Measurements from ENCODE around the gene KCNJ10.

KCNJ10 gene

GRCh38 chr1:160020196-160020595 is 49.8 kb downstream of the KCNJ10 start:
- no peak for DNase-seq

DNA sequence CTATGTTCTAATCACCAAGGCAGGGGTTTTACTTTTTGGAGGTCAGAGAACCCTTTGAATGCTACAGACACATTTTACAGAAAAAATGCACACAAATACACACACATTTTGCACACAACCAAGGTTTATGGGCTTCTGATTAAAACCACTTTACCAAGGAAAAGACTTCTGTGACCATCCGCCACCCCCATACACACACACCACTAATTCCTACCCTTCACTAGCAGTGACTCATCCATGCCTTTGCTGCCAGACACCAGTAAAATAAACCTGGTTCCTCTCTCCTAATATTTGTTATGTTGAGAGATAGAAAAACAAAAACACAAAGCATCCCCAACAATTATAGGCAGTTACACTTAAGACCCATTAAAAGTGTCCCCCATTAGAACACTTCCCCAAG is 51.1 kb downstream of the KCNJ10 start:
- no peak for DNase-seq

DNA sequence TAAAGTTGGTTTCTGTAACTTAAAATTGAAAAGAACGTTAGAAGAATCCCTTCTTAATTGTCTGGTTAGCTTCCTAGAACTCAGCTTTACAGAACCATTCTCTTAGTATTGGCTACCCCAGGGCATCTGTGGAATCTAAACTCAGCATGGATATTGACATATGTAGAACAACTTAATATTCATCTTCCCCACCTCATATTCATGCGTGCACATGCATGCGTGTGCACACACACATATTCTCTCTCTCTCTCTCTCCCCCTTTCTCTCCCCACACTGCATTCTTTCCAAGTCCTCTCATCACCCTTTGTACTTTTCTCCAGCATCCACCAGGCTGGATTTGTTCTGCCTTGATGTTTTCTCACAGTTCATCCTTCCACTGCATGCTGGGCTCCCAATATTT is 51.6 kb downstream of the KCNJ10 start:
- DNase-seq: no peak

DNA sequence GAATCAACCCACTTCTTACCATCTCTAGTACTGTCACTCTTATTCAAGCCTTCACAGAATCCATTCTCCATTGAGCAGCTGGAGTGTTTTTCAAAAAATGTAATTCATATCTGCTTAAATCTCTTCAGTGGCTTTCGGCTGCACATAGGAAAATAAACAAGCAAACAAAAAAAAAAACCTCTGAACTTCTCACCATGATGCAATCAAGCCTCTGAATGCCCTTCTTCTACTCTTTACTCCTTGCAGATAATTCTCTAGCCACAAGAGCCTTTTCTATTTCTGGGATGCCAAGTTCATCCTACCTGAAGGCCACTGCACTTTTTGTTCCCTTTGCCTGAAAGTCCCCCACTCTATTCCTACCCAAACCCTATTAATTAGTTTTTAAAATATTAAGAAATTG is 52.4 kb downstream of the KCNJ10 start:
- DNase-seq: no peak

DNA sequence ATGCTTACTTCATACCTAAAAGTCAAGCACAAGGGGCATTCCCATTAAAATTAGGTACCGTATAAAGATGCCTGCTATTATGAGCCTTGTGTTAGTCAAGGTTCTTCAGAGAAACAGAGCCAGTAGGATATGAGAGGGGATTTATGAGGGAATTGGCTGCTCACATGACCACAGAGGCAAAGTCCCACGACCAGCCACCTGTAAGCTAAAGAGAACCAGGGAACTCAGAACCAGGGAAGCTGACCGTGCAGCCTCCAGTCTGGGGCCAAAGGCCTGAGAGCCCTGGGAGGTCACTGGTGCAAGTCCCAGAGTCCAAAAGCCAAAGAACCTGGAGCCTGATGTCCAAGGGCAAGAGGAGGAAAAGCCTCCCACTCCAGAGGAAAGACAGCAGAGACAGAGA is 58.2 kb downstream of the KCNJ10 start:
- no peak for DNase-seq

GRCh38 chr1:160009801-160010200 is 60.2 kb downstream of the KCNJ10 start:
- no peak for DNase-seq

- no peak for DNase-seq
These were observed 60.9 kb downstream of the KCNJ10 start for GRCh38 chr1:160009081-160009480.

- DNase-seq: peak in 2 of 6 experiments; percentile 35 to 54
These were observed 62.3 kb downstream of the KCNJ10 start for GRCh38 chr1:160007577-160008200.

DNA sequence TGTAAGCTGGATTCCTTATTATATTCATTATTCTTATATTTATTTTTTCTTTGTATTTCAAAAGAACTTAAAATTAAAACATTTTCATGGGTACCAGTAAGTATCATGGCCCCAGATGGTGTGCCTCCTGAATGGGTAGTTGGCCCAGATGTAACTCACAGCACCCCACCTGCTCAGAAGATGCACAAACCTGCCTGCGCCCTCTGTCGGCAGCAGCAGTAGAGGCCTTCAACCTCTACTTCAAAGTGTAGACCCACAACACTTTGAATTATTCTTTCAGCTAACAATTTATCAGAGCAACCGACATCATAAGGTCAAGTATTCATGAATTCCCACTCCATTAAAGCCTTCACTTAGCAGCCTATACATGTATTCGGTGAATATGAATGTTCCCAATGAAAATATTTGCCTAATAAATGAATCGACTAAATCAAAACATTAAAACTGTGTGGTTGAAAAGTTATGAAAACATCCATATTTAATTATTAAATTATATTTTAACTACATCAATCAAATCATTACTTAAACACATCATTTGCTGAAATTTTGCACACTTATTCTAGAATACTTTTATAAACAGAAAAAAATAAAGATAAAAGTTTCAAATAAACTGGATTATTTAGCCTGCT is 63.5 kb downstream of the KCNJ10 start:
- peak; percentile 42 to 62 (median 53) for DNase-seq

- no peak for DNase-seq
These were observed 64.9 kb downstream of the KCNJ10 start for GRCh38 chr1:160005070-160005469.

- DNase-seq: no peak
These were observed 65.5 kb downstream of the KCNJ10 start for GRCh38 chr1:160004425-160004824.

DNA sequence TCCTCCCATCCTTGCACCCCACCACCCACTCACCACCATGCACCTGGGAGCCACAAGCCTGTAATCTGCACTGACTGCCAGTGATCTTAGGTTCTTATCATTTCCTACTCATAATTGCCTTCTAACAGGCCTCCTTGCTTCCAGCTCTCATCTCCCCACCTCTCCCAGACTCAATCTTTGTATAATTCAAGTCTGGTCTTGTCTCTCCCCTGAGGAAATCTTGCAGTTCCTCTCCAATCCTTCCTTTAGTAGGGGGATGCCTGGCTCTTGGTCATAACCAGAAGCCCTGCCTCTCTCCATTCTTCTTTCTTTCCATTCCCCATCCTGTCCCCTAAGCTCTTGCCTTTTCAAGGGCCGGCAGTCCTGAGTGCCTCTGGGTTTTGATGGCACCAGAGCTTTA is 66.0 kb downstream of the KCNJ10 start:
- DNase-seq: no peak

DNA sequence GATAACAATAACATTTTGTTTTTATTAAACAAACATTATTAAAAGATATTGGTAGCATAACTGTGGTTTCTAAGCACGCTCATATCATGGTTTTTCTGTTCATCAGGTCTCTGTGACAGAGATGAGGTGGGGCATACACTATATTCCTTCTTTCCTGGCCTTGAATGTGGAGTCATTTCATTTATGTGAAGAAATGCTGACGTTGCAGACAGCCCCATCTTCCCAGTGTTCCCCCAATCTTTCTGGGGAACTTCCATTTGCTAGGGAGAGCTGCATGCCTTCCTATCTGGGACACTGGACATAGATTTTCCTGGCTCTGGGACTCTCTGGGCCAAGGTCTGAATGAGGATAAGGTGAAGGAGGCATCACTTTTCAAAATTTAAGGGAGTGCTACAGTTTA is 68.5 kb downstream of the KCNJ10 start:
- DNase-seq: no peak

GRCh38 chr1:159999204-159999603 is 70.8 kb downstream of the KCNJ10 start:
- no peak for DNase-seq

- no peak for DNase-seq
These were observed 73.3 kb downstream of the KCNJ10 start for GRCh38 chr1:159996653-159997052.

DNA sequence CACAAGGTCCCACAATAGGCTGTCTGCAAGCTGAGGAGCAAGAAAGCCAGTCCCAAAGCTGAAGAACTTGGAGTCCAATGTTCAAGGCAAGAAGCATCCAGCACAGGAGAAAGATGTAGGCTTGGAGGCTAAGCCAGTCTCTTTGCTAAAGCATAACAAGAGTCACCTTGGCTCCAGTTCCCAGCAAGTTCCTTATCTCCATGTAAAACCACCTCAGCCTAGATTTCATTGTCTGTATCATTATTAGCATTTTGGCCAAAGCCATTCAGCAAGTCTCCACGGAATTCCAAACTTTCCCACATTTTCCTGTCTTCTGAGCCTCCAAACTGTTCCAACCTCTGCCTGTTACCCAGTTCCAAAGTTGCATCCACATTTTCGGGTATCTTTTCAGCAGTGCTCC is 75.1 kb downstream of the KCNJ10 start:
- DNase-seq: no peak

DNA sequence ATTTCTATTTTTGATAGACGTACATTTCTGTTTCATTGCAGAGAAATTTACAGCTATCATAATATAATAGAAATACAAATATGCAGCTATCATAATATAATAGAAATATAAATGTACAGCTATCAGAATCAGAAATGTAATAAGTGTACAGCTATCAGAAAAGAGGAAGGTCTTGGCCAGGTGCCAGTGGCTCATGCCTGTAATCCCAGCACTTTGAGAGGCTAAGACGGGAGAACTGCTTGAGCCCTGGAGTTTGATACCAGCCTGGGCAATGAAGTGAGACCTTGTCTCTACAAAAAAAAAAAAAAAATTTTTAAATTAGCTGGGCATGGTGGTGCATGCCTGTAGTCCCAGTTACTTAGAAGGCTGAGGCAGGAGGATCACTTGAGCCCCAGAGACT is 76.0 kb downstream of the KCNJ10 start:
- no peak for DNase-seq

- no peak for DNase-seq
These were observed 77.8 kb downstream of the KCNJ10 start for GRCh38 chr1:159992161-159992560.

GRCh38 chr1:159991513-159991912 is 78.4 kb downstream of the KCNJ10 start:
- DNase-seq: peak in 2 of 6 experiments; percentile 1 to 3

- no peak for DNase-seq
These were observed 80.0 kb downstream of the KCNJ10 start for GRCh38 chr1:159990005-159990404.

- no peak for DNase-seq
These were observed 80.4 kb downstream of the KCNJ10 start for GRCh38 chr1:159989581-159989980.

GRCh38 chr1:159988006-159988405 is 82.0 kb downstream of the KCNJ10 start:
- no peak for DNase-seq

DNA sequence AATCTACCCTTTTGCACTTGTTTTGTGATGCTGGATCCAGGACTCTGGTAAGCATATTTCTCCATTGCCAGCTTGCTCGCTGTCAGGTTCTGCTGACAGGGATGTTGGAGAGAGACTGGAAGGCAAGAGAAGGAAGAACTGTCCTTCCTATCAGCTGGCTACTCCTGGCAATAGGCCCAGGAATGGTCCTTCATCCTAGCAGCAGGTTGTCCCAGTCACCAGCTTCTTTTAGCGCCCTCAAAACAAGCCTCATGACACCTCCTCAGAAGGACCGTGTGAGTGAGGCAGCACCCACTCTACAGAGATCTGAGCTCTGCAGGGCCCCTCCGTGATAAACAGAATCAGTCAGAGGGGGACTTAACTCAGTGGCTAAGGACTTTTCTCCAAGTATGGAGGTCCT is 82.8 kb downstream of the KCNJ10 start:
- DNase-seq: no peak

GRCh38 chr1:159986531-159986930 is 83.4 kb downstream of the KCNJ10 start:
- DNase-seq: no peak

DNA sequence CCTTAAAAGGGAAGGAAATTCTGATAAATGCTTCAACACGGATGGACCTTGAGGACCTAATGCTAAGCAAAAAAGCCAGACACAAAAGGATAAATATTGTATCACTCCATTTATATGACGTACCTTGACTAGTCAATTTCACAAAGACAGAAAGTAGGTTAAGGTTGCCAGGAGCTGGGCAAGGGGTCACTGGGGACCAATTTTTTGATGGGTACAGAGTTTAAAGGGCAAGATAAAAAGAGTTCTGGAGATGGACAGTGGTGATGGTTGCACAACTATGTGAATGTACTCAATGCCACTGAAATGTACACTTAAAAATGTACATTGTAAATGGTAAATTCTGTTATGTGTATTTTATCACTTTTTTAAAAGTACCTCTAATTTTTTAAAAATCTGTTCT is 83.9 kb downstream of the KCNJ10 start:
- DNase-seq: no peak
